IPS-18c (cell line): ENCODE measurements around the gene PRKAG2.
"Not testable (repeated sequence)": the region's sequence is repeated elsewhere in the genome, so short reads cannot be mapped to it uniquely, and the experiment has no call there.

Source experiments
- H3K4me3 ChIP-seq: 2 replicates; pipeline ENCODE4 v1.7.0; 2013; ENCODE audit warnings: low read depth, mild to moderate bottlenecking, low read length, moderate library complexity; ENCODE audit not compliant: insufficient read depth
- H3K9me3 ChIP-seq: one replicate; pipeline ENCODE4 v1.6.1; 2013; ENCODE audit warnings: mild to moderate bottlenecking, low read length, moderate library complexity; ENCODE audit not compliant: control insufficient read depth, insufficient read depth

Gene PRKAG2

DNA sequence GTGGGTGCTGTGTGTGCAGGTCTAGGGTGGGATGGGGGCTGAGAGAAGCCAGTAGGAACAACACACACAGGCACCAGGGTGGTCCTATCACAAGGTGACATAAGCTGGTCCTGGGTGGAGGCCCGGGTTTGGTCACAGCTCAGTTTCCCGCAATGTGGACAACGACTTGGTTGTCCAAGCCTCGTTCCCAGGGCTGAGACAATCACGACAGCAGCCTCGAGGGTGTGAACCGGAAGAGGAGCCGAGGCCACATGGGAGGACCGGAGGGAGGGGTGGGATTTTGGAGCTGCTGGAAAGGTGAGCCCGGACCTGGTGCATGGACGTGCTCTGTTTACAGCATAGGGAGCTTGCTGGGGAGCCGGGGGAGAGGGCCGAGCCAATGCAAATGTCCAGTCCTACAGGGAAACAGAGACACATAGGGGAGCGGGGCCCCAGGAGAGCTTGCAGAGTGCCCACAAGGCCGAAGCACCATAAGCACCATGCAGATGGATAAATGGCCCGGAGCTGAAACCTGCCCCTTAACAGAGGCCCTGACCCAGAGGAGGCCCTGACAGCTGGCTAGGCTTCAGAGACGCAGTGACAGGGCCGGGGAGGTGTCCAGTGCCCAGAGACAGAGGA lies 92.8 kb downstream of the PRKAG2 start:
- H3K9me3 ChIP-seq, result peaks cover 2% of the 10 kb centered on the region
- no peak overlapping the region for H3K4me3 ChIP-seq

DNA sequence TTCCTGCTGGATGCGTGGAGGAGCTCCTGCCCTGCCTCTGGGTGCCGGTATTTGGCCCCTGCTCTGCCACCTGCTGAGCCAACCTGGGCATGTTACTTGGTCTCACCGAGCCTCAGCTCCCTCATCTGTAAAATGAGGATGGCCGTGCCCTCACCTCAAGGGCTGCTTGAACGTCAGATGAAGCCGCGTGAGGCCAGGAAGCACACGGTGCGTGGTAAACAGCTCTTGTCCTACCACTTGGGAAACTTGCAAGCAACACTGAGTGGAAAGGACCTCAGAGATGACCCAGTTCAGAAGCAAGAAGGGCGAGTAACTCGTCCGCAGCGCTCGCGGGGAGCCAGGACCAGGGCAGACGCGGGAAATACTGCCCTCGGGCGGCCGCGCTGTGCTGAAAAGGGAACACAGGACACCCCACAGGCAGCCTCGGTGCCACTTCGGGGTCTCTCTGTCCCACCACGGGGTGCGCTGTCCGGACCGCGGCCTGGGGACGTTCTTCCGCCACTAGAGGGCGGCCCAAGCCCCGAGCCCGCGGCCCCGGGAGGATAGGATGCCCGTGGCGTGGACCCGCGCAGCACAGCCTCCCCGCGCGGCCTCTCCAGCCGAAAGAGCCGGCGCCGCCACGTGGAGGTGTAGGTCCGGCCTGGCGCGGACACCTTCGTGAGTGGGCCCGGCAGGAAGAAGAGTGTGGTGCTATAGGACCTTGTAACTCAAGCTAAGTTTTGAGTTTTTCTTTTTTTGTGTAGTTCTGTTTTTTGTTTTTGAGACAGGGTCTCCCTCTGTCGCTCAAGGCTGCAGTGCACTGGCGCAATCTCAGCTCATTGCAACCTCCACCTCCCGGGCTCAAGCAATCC lies 94.1 kb downstream of the PRKAG2 start:
- peaks cover 6% of the 10 kb centered on the region for H3K9me3 ChIP-seq
- H3K4me3 ChIP-seq, result peak overlapping the region; percentile 24; the same call in 1 of the 2 replicates

DNA sequence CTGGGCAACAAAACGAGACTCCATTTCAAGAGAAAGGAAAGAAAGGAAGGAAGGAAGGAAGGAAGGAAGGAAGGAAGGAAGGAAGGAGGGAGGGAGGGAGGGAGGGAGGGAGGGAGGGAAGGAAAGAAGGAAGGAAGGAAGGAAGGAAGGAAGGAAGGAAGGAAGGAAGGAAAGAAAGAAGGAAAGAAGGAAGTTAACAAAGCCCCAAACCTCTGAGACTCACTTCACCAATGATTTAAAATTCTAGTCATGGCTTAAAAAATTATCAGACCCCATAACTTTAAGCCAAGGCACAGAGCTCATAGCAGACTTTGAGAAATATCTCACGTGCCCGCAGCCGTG lies 94.7 kb downstream of the PRKAG2 start:
- not testable (repeated sequence) for H3K4me3 ChIP-seq, H3K9me3 ChIP-seq

DNA sequence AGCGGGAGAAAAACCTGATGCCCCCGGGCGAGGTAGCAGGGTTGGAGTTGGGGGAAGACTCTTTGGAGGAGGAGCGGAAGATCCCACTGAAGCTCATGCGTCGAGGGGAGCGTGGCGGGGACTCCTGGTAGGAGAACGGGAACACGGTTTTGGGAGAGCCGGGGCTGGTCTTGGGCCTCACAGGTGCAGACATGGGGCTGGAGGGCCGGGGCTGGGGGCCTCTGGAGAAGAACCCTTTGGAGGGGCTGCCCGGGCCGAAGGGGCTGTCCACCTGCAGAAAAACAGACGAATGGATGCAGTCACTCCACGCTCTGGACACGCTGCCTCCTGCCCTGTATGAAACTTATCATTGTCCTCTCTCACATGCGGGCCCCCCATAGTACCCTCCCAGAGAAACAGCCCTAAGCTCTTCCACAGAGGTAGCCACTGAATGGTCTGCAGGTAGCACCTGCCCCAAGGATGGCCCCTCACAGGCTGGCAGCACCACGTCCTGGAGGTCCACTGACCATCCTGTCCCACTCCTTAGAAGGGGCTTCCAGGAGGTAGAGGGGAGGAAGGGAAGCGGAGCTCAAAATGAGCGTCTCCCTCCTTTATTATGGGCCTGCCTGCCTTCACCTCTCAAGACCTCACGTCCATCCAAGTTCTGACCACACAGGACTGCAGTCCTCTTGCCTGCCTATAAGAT lies 95.6 kb downstream of the PRKAG2 start:
- H3K9me3 ChIP-seq, result peaks cover 6% of the 10 kb centered on the region
- no peak overlapping the region for H3K4me3 ChIP-seq

DNA sequence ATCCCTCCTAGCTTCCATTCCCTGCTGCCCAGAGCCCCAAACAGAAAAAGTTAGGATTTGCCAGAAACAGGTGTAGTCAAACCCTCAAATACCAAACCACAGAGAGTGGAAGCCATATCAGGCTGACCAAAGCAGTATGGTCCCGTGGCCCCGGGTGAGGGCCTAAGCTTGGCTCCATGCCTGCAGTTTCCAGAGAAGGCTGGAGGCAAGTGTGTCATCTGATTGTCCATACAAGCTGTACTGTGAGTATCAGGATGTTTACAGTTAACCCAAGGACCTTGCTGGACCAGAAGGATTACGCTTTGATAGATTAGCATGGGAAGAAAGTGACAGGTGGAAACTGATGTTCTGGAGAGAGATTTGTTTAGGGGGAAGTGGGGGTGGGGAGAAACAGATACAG lies 96.3 kb downstream of the PRKAG2 start:
- H3K4me3 ChIP-seq, result no peak overlapping the region
- peaks cover 6% of the 10 kb centered on the region for H3K9me3 ChIP-seq

DNA sequence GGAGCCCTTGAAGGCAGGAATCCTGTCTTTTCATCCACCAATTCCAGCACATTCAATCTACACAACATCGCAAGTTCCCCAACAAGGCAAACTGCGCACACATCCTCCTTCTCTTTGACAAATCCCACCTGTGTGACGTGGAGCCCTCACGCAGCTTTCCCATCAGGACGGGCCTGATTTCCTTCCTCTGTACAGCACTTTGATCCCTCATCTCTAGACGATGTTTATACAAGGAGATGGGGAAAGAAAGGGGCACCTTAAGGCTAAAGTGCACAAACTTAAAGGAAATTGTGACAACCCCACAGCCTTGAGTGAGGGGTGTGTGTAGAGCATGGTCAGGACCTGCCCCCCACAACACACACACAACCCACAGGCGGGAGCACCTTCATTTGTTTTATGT lies 97.2 kb downstream of the PRKAG2 start:
- Histone ChIP-seq H3K4me3 (no peak overlapping the region), H3K9me3 (peaks cover 6% of the 10 kb centered on the region)

DNA sequence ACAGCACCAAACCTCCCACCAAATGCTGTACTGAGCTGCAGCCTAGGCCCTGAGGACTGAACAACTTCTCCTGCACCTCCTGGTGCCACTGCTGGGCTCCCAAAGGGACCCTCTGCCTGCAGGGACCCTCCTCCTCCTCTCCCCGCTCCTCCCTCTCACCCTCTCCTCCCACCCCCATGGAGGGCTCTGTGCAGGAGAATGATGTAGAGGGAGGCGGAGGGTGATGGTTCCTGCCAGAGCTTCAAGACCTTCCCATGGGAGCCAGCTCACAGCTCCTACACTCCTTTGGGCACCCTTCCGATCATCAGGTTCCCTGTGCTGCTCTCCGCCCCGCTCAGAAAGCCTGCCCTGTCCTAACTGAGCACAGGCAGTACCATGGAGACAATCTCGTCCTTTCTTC lies 97.7 kb downstream of the PRKAG2 start:
- no peak overlapping the region for H3K4me3 ChIP-seq
- H3K9me3 ChIP-seq, result peaks cover 6% of the 10 kb centered on the region

DNA sequence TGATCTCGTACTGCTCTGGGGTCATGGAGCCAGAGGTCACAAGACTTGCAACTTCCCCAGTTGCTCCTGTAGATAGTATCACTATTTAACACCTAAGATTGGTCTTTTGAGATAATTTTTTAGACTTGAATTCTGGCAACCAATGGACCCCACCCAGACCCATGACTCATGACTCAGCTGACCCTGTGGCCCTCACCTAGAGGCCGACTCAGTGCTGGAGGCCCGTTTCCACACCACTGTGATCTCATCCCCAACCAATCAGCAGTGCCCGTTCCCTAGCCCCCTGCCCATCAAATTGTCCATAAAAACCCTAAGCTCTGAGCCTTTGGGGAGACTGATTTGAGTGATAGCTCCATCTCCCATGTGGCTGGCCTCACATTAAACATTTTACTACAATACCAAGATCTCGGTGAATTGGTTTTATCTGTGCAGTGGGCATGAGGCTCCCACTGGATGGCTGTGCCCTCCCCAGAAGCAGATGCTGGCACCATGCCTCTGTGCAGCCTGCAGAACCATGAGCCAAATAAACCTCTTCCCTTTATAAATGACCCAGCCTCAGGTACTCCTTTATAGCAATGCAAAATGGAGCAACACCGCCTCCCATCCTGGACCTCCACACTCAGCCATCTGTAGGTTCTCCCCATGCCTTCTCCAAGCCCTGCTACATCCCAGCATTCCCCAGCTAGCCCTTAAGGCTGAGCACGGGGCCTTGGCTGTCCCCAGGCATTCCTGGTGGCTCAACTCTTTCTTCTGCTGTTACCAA lies 98.8 kb downstream of the PRKAG2 start:
- H3K9me3 ChIP-seq, result peaks cover 4% of the 10 kb centered on the region
- H3K4me3 ChIP-seq, result no peak overlapping the region

DNA sequence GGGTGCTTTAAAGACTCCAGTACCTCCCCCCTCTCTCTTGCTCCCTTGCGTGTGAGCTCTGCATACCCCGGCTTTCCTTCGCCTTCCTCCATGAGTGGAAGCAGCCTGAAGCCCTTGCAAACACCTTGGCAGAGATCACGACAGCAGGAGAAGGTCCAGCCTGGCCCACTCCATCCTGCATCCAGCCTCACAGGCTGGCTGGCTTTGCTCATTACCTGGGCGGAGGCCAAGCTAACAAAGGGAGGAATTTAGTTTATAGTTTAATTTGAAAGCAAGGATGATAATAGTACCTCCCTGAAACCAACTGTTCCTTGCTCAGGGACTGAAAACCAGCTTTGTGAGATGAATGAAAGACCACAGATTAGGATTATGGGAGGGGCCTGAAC lies 99.4 kb downstream of the PRKAG2 start:
- Histone ChIP-seq H3K9me3 (peaks cover 4% of the 10 kb centered on the region), H3K4me3 (no peak overlapping the region)

DNA sequence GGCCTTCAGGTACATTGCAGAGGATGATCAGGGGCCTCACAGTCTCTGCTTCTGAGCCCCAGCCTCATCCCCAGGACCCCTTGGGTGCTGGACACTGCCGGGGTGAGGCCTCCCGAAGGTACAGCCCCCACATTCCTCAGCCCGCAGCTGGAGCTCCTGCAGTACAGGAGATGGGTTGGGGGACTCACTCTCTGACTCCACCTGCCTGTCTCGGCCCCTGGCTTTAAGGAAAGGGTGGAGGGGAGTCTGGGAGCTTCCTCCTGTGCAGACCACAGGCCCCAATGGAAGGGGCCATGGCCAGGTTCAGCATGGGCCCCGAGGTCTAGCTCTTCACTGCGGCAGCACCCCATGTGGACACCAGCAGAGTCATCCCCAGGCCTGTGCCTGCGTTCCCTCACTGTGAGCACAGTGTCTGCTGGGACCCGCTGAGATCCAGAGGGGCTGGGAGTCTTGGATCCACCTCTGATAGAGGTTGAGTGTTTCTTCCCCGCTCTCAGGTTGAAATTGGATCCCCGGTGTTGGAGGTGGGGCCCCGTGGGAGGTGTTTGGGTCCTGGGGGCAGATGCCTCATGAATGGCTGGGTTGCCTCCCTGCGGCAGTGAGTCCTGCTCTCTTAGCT lies 99.9 kb downstream of the PRKAG2 start:
- Histone ChIP-seq H3K4me3 (no peak overlapping the region), H3K9me3 (peaks cover 4% of the 10 kb centered on the region)

DNA sequence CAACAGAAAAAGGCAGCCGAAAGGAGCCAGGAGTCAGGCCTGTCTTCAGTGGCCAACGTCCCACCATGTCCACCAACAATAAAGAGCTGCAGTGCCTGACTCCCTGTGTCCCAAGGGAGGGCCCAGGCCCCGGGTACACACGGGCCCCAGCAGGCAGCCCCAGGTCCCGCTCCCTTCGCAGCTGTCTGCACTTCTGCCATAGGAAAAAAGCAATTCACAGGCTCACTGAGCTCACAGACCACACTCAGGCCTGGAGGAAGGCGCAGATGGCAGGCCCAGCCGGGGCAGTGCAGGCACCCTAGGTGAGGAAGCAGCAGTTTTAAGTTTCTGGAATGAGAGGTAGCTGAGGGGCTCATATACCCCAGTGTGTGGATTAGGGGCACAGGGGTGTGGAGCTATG lies 100.5 kb downstream of the PRKAG2 start:
- H3K4me3 ChIP-seq, result no peak overlapping the region

DNA sequence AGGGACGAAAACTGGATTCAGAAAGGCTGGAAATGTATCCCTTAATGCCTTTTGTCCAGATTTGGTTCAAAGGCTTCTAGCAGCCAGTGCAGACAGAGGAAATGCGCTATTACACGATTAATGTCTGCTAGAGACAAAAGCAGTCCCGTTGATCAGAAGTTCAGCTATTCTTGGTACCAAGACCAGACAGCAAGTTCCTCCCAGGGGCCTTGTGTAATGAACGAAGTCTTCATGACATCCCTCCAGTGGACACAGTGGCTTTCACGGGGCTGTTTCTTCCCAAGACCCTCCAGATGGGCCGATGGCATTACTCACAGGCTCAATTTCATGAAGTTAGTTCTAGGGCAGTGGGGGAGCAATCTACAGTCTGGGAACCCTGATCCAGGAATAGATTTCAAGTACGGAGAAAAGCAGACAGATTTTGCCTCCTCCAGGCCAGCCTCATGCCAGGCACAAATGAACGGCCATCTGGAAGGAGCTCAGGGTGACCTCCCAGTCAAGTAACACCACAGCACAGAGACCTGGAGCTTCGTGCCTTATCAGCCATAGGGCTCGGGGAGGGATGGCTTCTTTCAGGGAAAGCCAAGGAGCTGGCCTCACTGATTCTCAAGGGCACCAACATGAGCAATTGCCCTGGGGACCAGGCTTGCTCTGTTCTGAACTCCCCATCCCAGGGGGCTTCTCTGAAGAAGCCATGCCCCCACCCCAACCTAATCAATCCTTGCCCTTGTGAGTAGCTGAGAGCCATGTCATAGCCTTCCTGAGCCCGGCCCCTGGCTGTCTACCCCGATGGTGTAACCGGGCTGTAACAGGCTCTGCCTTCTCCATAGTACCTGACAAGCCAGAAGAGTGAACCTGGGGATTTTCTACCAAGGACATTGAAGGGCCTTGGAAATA lies 101.1 kb downstream of the PRKAG2 start:
- H3K4me3 ChIP-seq, result no peak overlapping the region
- peaks cover 4% of the 10 kb centered on the region for H3K9me3 ChIP-seq

More for the DNA sequence above, 100.5 kb downstream of the PRKAG2 start:
- peaks cover 4% of the 10 kb centered on the region for H3K9me3 ChIP-seq

DNA sequence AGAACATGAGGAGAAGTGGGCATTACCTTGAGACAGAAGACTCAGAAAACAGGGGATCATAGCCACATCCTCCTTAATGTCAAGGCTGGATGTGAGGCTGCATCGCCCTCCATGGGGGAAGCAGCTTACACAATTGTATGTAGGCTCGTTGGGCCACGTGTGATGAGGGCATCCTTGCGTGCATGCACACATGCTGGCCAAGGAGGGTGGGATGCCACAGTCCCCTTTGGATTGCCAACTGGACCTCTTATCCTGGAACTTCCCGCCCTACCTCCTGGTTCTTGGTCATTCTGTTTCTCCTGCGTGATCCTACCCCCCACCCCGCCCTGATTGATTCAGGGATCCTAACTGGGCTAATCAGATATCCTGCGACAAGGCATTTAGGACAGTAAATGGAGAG lies 102.0 kb downstream of the PRKAG2 start:
- peaks cover 4% of the 10 kb centered on the region for H3K9me3 ChIP-seq

DNA sequence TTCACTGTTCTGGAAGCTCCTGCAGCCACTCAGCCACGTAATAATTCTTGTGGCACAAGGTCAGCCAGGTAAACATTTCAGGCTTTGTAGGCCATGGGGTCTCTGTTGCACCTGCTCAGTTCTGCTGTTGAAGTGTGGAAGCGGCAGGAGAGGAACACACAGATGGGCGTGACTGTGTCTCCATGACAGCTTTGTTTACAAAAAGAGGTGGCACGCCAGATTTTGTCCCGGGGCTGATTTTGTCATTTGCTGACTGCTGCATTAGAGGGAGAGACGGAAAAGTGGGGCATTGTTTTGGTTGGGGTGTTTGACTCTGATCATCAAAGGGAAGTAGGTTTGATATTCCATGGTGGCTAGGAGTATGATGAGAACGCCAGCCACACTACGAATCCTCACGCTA lies 103.1 kb downstream of the PRKAG2 start:
- Histone ChIP-seq H3K9me3 (peaks cover 4% of the 10 kb centered on the region), H3K4me3 (no peak overlapping the region)

More for the DNA sequence above, 102.0 kb downstream of the PRKAG2 start:
- H3K4me3 ChIP-seq, result no peak overlapping the region

DNA sequence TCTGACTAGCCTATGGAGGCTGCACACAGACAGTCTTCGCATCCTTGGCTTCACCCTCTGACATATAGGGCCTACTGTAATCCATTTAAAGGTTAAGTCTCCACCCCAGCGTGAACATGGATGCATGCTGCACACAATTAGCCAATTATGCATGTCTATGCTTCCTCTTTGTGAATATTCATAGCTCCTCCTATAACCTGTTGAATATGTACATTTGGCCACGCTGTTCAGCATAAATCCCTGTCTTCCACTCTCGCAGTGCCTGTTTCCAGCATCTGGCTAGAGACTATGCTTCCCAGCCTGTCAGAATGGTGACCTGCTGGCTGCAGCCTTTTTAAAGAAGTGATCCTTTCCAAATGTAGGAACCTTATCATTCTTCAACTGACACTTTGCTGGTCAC lies 106.7 kb downstream of the PRKAG2 start:
- H3K9me3 ChIP-seq, result no peaks in the 10 kb centered on the region
- no peak overlapping the region for H3K4me3 ChIP-seq

DNA sequence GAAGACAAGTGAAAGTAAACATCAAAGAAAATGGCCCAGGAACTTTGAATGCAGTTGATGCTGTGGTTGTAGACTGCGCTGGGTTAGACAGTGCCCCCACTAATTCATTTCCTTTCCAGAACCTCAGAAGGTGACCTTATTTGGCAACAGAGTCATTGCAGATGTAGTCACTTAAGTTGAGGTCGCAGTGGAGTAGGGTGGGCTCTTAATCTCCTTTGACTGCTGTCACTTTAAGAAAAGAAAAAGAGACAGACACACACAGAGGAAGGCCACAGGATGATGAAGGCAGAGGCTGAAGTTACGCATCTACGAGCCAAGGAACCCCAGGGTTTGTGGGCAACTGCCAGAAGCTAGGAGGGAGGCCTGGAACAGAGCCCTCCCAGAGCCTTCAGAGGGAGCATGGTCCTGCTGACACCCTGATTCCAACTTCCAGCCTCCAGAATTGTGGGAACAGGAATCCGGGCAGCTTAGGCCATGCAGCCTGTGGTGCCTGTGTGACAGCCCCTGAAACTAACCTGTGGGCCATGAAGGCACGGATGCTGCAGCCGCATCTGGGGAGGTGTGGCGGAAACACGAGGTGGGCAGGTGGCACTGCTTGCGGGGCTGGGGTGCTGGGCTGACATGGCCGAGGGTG lies 107.6 kb downstream of the PRKAG2 start:
- Histone ChIP-seq H3K9me3 (no peaks in the 10 kb centered on the region), H3K4me3 (no peak overlapping the region)
